ENCODE results near the gene PACRG. TPM values are rescaled to one million over a fixed set of nuclear protein-coding genes. Genes with fewer than 3 reads are reported as not detected.

The PACRG gene
- total RNA-seq, 4 donors from 2014 or later: 1.7 to 7.7 (median 3.7) TPM

DNA sequence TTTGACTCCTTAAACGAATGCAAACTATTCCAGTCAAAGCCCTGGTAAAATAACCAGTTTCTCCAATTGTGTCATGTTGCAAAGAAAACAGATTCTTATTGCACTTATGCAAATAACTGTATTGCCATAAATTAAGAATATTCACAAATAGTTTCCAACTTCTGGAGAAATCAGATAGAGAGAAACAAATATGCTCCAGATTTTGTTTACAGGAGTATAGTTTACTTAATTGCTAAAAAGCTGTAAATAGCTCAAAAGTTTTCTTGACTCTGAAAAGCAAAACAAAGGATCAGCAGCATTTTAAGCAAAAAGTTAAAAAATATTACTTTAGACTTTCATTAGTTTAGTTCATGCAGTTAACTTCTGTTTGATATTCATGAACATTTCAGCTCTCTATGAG lies 304.2 kb downstream of the PACRG start:
- Histone ChIP-seq H3K27me3 (no peaks in the 10 kb centered on the region), H3K27ac (no peak overlapping the region), H3K9me3 (no peaks in the 10 kb centered on the region), H3K4me3 (replicated peaks in 1 of 3) (no peak overlapping the region), H3K36me3 (no peaks in the 10 kb centered on the region), H3K4me1 (no peaks in the 10 kb centered on the region)
- intact Hi-C loops (cut with DNase I): no loop called here
- WGBS, 2 donors: 73 to 100% methylated on average over 1 of the region's 1 CpG
- DNase-seq: no peak
- TF ChIP-seq POLR2A (IDR thresholded peaks at IDR 0.05) (no peak), CTCF (IDR thresholded peaks at IDR 0.05) (no peak)

- Histone ChIP-seq H3K36me3 (no peaks in the 10 kb centered on the region), H3K9me3 (no peaks in the 10 kb centered on the region), H3K27ac (no peak overlapping the region), H3K27me3 (no peaks in the 10 kb centered on the region), H3K4me1 (no peaks in the 10 kb centered on the region), H3K4me3 (replicated peaks in 1 of 3) (no peak overlapping the region)
- TF ChIP-seq CTCF (IDR thresholded peaks at IDR 0.05): no peak
- TF ChIP-seq POLR2A (IDR thresholded peaks at IDR 0.05): no peak
- 85 to 89% methylated on average over 3 of the region's 3 CpGs for WGBS, 2 donors
- intact Hi-C loops (cut with DNase I): no loop called here
- no peak for DNase-seq
Observed at GRCh38 chr6:163036160-163036645, 308.4 kb downstream of the PACRG start.

DNA sequence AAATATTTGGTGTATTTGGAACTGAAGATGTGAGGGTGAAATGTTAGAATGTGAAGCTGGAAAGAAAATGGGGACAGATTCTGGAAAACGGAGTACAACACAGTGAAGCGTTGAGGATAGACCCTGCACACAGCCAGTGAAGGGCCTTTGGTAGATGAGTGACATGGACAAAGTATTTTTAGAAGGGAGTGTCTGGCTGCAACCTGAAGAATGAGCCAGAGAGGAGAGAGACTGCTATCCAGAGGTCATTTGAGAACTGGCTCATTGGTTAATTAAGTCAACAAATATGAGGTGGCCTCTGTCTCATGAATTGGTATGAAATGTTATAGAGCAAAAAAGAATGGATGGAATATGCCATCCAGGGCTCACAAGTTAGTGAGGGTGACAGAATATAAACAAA lies 310.5 kb downstream of the PACRG start:
- WGBS, 2 donors: 88% methylated on average over 2 of the region's 2 CpGs
- TF ChIP-seq POLR2A (IDR thresholded peaks at IDR 0.05) (no peak), CTCF (IDR thresholded peaks at IDR 0.05) (no peak)
- H3K27me3 ChIP-seq: no peaks in the 10 kb centered on the region
- H3K4me3 ChIP-seq (replicated peaks in 1 of 3): no peak overlapping the region
- H3K27ac ChIP-seq: no peak overlapping the region
- intact Hi-C loops (cut with DNase I): no loop called here
- no peaks in the 10 kb centered on the region for H3K4me1 ChIP-seq
- no peaks in the 10 kb centered on the region for H3K36me3 ChIP-seq
- no peaks in the 10 kb centered on the region for H3K9me3 ChIP-seq
- no peak for DNase-seq

DNA sequence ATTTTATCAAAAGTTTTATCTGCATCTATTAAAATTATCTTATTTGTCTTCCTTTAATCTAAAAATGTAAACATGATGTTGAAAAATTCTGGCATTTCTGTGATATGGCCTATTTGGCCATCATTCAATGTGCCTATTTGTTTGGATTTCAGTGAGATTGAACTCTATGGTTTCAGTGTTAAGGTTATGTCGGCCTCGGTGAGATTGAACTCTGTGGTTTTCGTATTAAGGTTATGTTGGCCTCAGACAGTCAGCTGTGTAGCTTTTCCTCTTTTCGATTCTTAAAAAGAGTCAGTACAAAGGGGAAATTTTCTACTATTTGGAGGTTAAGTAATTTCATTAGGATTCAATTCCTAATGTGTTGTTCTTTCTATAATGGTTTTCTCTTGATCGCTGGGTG lies 320.6 kb downstream of the PACRG start:
- DNase-seq: no peak
- H3K36me3 ChIP-seq: no peaks in the 10 kb centered on the region
- 88 to 91% methylated on average over 5 of the region's 5 CpGs for WGBS, 2 donors
- no peaks in the 10 kb centered on the region for H3K4me1 ChIP-seq
- H3K27me3 ChIP-seq: no peaks in the 10 kb centered on the region
- no peak overlapping the region for H3K27ac ChIP-seq
- H3K4me3 ChIP-seq (replicated peaks in 1 of 3): no peak overlapping the region
- intact Hi-C loops (cut with DNase I): no loop called here
- no peaks in the 10 kb centered on the region for H3K9me3 ChIP-seq
- no peak for TF ChIP-seq POLR2A (IDR thresholded peaks at IDR 0.05)
- TF ChIP-seq CTCF (IDR thresholded peaks at IDR 0.05): no peak

GRCh38 chr6:163053667-163054344 lies 326.0 kb downstream of the PACRG start:
- Histone ChIP-seq H3K9me3 (no peaks in the 10 kb centered on the region), H3K27me3 (no peaks in the 10 kb centered on the region), H3K36me3 (no peaks in the 10 kb centered on the region), H3K27ac (no peak overlapping the region), H3K4me3 (replicated peaks in 1 of 3) (no peak overlapping the region), H3K4me1 (no peaks in the 10 kb centered on the region)
- TF ChIP-seq CTCF (IDR thresholded peaks at IDR 0.05) (no peak), POLR2A (IDR thresholded peaks at IDR 0.05) (no peak)
- intact Hi-C loops (cut with DNase I): no loop called here
- WGBS, 2 donors: 84 to 89% methylated on average over 11 of the region's 11 CpGs
- DNase-seq: no peak
